Right lobe of liver (tissue), 6 donors: Measurements from ENCODE around the gene MRPL54. TPM values are rescaled to one million over a fixed set of nuclear protein-coding genes. Genes with fewer than 3 reads are reported as not detected.

Source experiments
- ATAC-seq, 4 donors: fragments of 200-7000 bp; cut with Tn5 transposase; one replicate each; pipeline ENCODE4 v1.9.1; 2020; ENCODE audit warnings: mild to moderate bottlenecking in 4 of 4, moderate library complexity in 4 of 4
- DNase-seq, 3 donors: peaks; one replicate each; pipeline ENCODE4 v3.0.0-alpha.2; 2020
- H3K27ac ChIP-seq, 3 donors: fragments of 200-600 bp; one replicate each; pipeline ENCODE4 v1.8.0; 2022
- H3K27me3 ChIP-seq, 2 donors: fragments of 200-600 bp; one replicate each; pipeline ENCODE4 v1.8.0; 2022
- H3K36me3 ChIP-seq, 4 donors: fragments of 200-600 bp; sonication (generic) in 1 of 4; one replicate each; pipeline versions ENCODE4 v1.5.1 to v1.8.0; 2017 to 2022; ENCODE audit warnings: control low read depth in 1 of 4
- H3K4me1 ChIP-seq, 4 donors: fragments of 200-600 bp; sonication (generic) in 1 of 4; one replicate each; pipeline versions ENCODE4 v1.5.1 to v1.8.0; 2017 to 2022; ENCODE audit warnings: control low read depth in 1 of 4
- H3K4me3 ChIP-seq, 3 donors: fragments of 200-600 bp; one replicate each; pipeline ENCODE4 v1.8.0; 2022
- H3K9me3 ChIP-seq, 4 donors: fragments of 200-600 bp; sonication (generic) in 1 of 4; one replicate each; pipeline versions ENCODE4 v1.5.1 to v1.8.0; 2017 to 2022; ENCODE audit warnings: control low read depth in 1 of 4
- CTCF ChIP-seq, 4 donors: fragments of 200-600 bp in 3 of 4; fragments of 450-650 bp in 1 of 4; IDR thresholded peaks; one replicate each; pipeline versions ENCODE4 v1.5.1 to v1.8.0; 2016 to 2022; ENCODE audit warnings: antibody characterized with exemption in 4 of 4, mild to moderate bottlenecking in 2 of 4
- POLR2A ChIP-seq: fragments of 450-650 bp; IDR thresholded peaks from one replicate; pipeline ENCODE4 v1.6.1; 2017; ENCODE audit warnings: antibody characterized with exemption, mild to moderate bottlenecking
- WGBS: methylation state at CpG from one replicate; pipeline ENCODE4 v1.1.6; 2018; ENCODE audit warnings: low coverage, low lambda C conversion rate; ENCODE audit not compliant: insufficient coverage; ENCODE audit errors: missing lambda C conversion rate; 5-methylcytosine and 5-hydroxymethylcytosine counted together
- intact Hi-C, 2 donors: fragments of 100-400 bp; cut with DNase I; formaldehyde crosslinking; loops; one replicate each; pipeline versions ENCODE4 v1.11.2 to v1.14.1; 2022
- total RNA-seq, 6 experiments: library from RNA; depleted of rRNA in 2 of 6; stranded (reverse); fragments of >200 nt in 2 of 6; fragmentation: NEBNext Ultra II Directional in 3 of 6; extraction: Animal tissue kit (Norgen Biotek cat#: 25700) in 3 of 6; gene quantifications; one replicate each; pipeline versions ENCODE4 v1.1.0 to v1.2.4, GENCODE V29; 2016 to 2023
- donor health status: DM: no; HTN: yes; CAD: no.
- donor health status: DM: no; HTN: no; CAD: no.
- donor health status: DM: no; HTN: no; CAD: no.
- donor health status: DM: no; HTN: yes; CAD: no.
- donor health status: DM: no; HTN: yes; CAD: no.

The MRPL54 gene
- total RNA-seq, 6 experiments from 2014 or later, result 52.5 to 81.2 (median 61.9) TPM

- H3K36me3 ChIP-seq, result no peaks in the 10 kb centered on the region
- H3K27me3 ChIP-seq, result no peaks in the 10 kb centered on the region
- no peak for TF ChIP-seq CTCF (IDR thresholded peaks at IDR 0.05)
- TF ChIP-seq POLR2A, result no peak
- DNase-seq (no peak), ATAC-seq (no peak)
- no peak overlapping the region for H3K27ac ChIP-seq
- intact Hi-C loops, result no loop called here
- no peak overlapping the region for H3K4me3 ChIP-seq
- WGBS, result 71% methylated on average over 12 of the region's 12 CpGs
- H3K9me3 ChIP-seq, result no peaks in the 10 kb centered on the region
- H3K4me1 ChIP-seq, result no peaks in the 10 kb centered on the region
Measured at GRCh38 chr19:3773814-3774515, 11.5 kb downstream of the MRPL54 start.

GRCh38 chr19:3774621-3775373 is 12.3 kb downstream of the MRPL54 start:
- intact Hi-C loops, result no loop called here
- TF ChIP-seq CTCF (IDR thresholded peaks at IDR 0.05), result no peak
- no peak for TF ChIP-seq POLR2A
- no peak for DNase-seq
- 30% methylated on average over 2 of the region's 25 CpGs for WGBS
- H3K4me3 ChIP-seq, result no peak overlapping the region
- no peak overlapping the region for H3K27ac ChIP-seq
- H3K27me3 ChIP-seq, result no peaks in the 10 kb centered on the region
- no peaks in the 10 kb centered on the region for H3K9me3 ChIP-seq
- ATAC-seq, result no peak
- H3K4me1 ChIP-seq, result no peaks in the 10 kb centered on the region
- no peaks in the 10 kb centered on the region for H3K36me3 ChIP-seq

GRCh38 chr19:3775374-3775711 is 12.9 kb downstream of the MRPL54 start:
- no peak for TF ChIP-seq CTCF (IDR thresholded peaks at IDR 0.05)
- no peak for TF ChIP-seq POLR2A
- no peak for ATAC-seq

GRCh38 chr19:3775831-3776230 is 13.3 kb downstream of the MRPL54 start:
- Histone ChIP-seq H3K36me3 (no peaks in the 10 kb centered on the region), H3K9me3 (no peaks in the 10 kb centered on the region), H3K4me3 (no peak overlapping the region), H3K27me3 (no peaks in the 10 kb centered on the region), H3K27ac (no peak overlapping the region), H3K4me1 (no peaks in the 10 kb centered on the region)
- DNase-seq, result no peak
- 94% methylated on average over 5 of the region's 5 CpGs for WGBS
- TF ChIP-seq CTCF (IDR thresholded peaks at IDR 0.05) (no peak), POLR2A (no peak)
- intact Hi-C loops, result no loop called here
- ATAC-seq, result no peak

More at GRCh38 chr19:3775374-3775711, 12.9 kb downstream of the MRPL54 start:
- H3K9me3 ChIP-seq, result no peaks in the 10 kb centered on the region
- no peaks in the 10 kb centered on the region for H3K4me1 ChIP-seq
- no peak for DNase-seq
- WGBS, result no CpG with 5 or more reads among the region's 2 CpGs
- H3K27me3 ChIP-seq, result no peaks in the 10 kb centered on the region
- H3K27ac ChIP-seq, result no peak overlapping the region
- intact Hi-C loops, result no loop called here
- H3K36me3 ChIP-seq, result no peaks in the 10 kb centered on the region
- no peak overlapping the region for H3K4me3 ChIP-seq
